ENCODE results near the gene DENND1C. TPM values are rescaled to one million over a fixed set of nuclear protein-coding genes. Genes with fewer than 3 reads are reported as not detected.

DENND1C gene
- total RNA-seq, 1 donor from 2014 or later = 1.5 TPM

DNA sequence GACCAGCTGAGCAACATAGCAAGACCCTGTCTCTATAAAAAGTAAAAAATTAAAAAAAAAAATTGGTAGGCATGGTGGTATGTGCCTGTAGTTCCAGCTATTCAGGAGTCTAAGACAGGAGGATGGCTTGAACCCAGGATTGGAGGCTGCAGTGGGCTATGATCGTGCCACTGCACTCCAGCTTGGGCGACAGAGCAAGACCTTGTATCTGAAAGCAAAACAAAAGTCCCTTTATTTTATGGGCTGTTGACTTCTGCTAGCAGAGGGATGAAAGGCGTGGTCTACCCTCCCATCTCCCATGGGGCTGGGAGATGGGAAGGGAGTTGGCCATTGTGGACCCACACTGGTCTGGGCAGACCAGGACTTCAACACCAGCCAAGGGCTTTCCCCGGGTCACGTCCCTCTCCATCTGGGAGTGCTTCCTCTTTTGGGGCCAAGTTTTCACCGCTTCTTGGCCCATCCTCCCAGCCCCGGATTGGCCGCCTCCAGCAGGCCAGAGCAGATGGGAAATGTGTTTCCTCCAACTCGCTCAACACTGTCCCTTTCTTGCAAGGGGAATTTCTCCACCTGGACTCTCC lies 47.0 kb upstream of the DENND1C start:
- DNase-seq (ENCODE audit: low spot score) = no peak
- Mint-ChIP-seq H3K27me3 (ENCODE audit: unreplicated experiment) (peaks cover 22% of the 10 kb centered on the region), H3K4me3 (ENCODE audit: unreplicated experiment) (no peak overlapping the region), H3K27ac (ENCODE audit: unreplicated experiment) (no peak overlapping the region), H3K9me3 (ENCODE audit: unreplicated experiment) (peaks cover 17% of the 10 kb centered on the region), H3K36me3 (ENCODE audit: low read depth, unreplicated experiment) (peaks cover 22% of the 10 kb centered on the region), H3K4me1 (ENCODE audit: unreplicated experiment) (peaks cover 25% of the 10 kb centered on the region)
- TF ChIP-seq, protein P1, sequence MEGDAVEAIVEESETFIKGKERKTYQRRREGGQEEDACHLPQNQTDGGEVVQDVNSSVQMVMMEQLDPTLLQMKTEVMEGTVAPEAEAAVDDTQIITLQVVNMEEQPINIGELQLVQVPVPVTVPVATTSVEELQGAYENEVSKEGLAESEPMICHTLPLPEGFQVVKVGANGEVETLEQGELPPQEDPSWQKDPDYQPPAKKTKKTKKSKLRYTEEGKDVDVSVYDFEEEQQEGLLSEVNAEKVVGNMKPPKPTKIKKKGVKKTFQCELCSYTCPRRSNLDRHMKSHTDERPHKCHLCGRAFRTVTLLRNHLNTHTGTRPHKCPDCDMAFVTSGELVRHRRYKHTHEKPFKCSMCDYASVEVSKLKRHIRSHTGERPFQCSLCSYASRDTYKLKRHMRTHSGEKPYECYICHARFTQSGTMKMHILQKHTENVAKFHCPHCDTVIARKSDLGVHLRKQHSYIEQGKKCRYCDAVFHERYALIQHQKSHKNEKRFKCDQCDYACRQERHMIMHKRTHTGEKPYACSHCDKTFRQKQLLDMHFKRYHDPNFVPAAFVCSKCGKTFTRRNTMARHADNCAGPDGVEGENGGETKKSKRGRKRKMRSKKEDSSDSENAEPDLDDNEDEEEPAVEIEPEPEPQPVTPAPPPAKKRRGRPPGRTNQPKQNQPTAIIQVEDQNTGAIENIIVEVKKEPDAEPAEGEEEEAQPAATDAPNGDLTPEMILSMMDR (IDR thresholded peaks at IDR 0.05; ENCODE audit: unreplicated experiment) = no peak

DNA sequence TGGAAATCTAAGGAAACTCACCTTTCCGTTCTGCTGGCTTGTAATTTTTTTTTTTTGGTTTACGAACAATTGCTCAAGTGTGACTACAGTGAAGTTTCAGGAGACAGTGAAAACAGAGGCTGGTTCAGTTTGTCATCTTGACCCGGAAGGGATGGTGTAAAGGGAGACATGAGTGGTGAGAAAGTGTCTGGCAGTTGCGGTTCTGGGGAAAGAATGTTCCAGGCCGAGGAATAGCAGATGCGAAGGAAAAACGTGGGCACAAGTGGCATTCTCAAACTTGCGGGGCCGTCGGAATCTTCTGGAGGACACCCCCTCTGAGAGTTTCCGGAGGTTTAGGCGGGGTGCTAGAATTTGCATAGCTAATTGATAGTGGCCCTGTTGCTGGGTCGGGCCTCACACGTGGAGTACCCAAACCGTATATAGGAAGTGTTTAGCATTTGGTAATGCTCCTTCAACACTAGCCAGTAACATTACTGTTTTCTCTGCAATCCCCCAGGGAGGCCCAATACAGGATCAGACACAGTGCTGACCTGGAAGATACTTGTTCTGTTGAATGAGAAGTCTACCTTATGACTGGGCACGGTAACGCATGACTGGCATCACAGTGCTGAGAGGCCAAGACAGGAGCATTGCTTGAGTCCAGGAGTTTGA lies 46.4 kb upstream of the DENND1C start:
- Mint-ChIP-seq H3K36me3 (ENCODE audit: low read depth, unreplicated experiment) (peaks cover 22% of the 10 kb centered on the region), H3K4me3 (ENCODE audit: unreplicated experiment) (no peak overlapping the region), H3K4me1 (ENCODE audit: unreplicated experiment) (peaks cover 25% of the 10 kb centered on the region), H3K27ac (ENCODE audit: unreplicated experiment) (no peak overlapping the region), H3K27me3 (ENCODE audit: unreplicated experiment) (peaks cover 22% of the 10 kb centered on the region), H3K9me3 (ENCODE audit: unreplicated experiment) (peaks cover 17% of the 10 kb centered on the region)
- TF ChIP-seq, protein P1 (IDR thresholded peaks at IDR 0.05; ENCODE audit: unreplicated experiment) = no peak
- DNase-seq (ENCODE audit: low spot score) = no peak

DNA sequence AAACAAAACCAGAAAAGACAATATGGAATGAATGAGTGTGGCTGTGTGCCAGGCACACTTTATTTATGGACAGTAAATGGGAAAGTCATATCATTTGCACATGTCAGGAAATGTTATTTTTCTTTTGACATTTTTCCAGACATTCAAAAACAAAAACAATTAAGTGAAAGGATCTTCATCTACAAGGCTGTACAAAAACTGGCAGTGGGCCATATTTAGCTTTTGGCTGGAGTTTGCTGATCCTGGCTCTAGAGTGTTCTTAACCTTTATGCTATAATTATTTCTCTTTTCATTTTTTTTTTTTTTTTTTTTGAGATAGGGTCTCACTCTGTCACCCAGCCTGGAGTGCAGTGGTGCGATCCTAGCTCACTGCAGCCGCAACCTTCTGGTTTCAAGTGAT lies 42.7 kb upstream of the DENND1C start:
- no peak for DNase-seq (ENCODE audit: low spot score)
- Mint-ChIP-seq H3K27ac (ENCODE audit: unreplicated experiment) (no peak overlapping the region), H3K4me1 (ENCODE audit: unreplicated experiment) (peaks cover under 1% of the 10 kb centered on the region), H3K27me3 (ENCODE audit: unreplicated experiment) (peaks cover 1% of the 10 kb centered on the region), H3K4me3 (ENCODE audit: unreplicated experiment) (no peak overlapping the region), H3K36me3 (ENCODE audit: low read depth, unreplicated experiment) (peaks cover 2% of the 10 kb centered on the region), H3K9me3 (ENCODE audit: unreplicated experiment) (peaks cover 4% of the 10 kb centered on the region)
- TF ChIP-seq, protein P1 (IDR thresholded peaks at IDR 0.05; ENCODE audit: unreplicated experiment) = no peak

DNA sequence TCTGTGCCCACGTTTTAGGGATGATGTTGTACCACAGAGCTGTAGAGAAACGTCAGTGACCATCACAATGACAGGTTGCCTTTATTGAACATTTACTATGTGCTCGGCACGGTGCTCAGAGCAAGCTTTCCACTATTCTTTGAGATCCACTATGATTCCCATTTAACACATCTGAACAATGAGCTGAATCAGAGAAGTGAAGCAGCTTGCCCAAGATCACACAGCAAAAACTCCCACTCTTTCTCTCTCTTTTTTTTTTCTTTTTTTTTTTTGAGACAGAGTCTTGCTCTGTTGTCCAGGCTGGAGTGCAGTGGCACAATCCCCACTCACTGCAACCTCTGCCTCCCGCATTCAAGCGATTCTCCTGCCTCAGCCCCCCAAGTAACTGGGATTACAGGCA lies 41.1 kb upstream of the DENND1C start:
- Mint-ChIP-seq H3K9me3 (ENCODE audit: unreplicated experiment) (peaks cover 1% of the 10 kb centered on the region), H3K4me3 (ENCODE audit: unreplicated experiment) (no peak overlapping the region), H3K27me3 (ENCODE audit: unreplicated experiment) (peaks cover 4% of the 10 kb centered on the region), H3K27ac (ENCODE audit: unreplicated experiment) (no peak overlapping the region), H3K36me3 (ENCODE audit: low read depth, unreplicated experiment) (peaks cover 8% of the 10 kb centered on the region), H3K4me1 (ENCODE audit: unreplicated experiment) (peaks cover 8% of the 10 kb centered on the region)
- TF ChIP-seq, protein P1 (IDR thresholded peaks at IDR 0.05; ENCODE audit: unreplicated experiment) = no peak
- no peak for DNase-seq (ENCODE audit: low spot score)
